ENCODE results near the gene TRPM3. TPM values are rescaled to one million over a fixed set of nuclear protein-coding genes. Genes with fewer than 3 reads are reported as not detected.

TRPM3 gene
- total RNA-seq, 1 donor, result 0.72 TPM

DNA sequence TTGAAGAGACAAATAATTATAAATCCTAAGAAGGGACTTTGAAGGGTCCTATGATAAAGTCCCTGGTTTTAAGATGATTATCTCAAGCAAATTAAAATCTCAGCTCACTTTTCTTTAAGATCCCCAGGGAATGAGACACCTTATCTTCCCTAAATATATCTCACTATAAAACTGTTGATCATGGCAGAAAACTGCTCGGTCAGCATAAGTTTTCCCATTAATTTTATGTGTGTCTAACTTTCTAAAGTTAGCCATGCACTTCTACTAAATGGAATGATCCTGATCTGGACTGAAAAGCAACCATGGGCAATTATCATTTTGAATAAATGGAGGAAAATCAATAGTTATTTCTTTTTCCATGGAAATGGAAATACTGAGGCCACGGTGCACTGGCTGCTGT lies 314.5 kb downstream of the TRPM3 start:
- H3K4me1 ChIP-seq (ENCODE audit: insufficient read depth, low read length), result peaks cover 3% of the 10 kb centered on the region
- DNase-seq (ENCODE audit: insufficient read length, low spot score, missing footprints), result no peak

DNA sequence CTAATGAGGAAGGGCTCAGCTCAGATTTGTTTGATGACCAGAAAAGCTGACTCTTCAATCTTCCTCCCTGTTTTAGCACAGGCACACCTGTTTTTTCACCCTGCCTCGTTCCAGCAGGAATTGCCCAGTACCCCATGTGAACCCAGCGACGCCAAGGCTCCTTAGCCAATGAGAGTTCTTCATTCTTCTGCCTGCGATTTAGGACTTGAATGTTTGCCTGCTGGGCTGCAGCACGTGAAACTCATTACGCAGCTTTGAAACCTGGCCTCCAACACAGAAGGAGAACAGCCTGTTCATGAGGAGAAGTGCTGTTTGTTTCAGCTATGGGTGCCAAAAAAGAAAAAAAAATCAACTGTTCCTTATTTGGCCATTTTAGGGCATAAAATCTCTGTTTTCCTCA lies 315.5 kb downstream of the TRPM3 start:
- Histone ChIP-seq H3K27me3 (ENCODE audit: insufficient read depth, low read length) (peaks cover 8% of the 10 kb centered on the region), H3K4me3 (ENCODE audit: insufficient read depth, low read length) (no peak overlapping the region), H3K79me2 (ENCODE audit: insufficient read depth, low read length) (no peaks in the 10 kb centered on the region), H3K4me2 (ENCODE audit: insufficient read depth, low read length) (no peak overlapping the region), H3K4me1 (ENCODE audit: insufficient read depth, low read length) (peaks cover 7% of the 10 kb centered on the region), H4K20me1 (ENCODE audit: insufficient read depth, low read length) (no peaks in the 10 kb centered on the region), H3K27ac (ENCODE audit: low read depth, low read length) (no peak overlapping the region), H3K36me3 (ENCODE audit: insufficient read depth, low read length) (no peaks in the 10 kb centered on the region), H2AFZ (ENCODE audit: low read length) (no peak overlapping the region), H3K9me3 (ENCODE audit: low read depth, low read length) (no peaks in the 10 kb centered on the region)
- no peak for DNase-seq (ENCODE audit: insufficient read length, low spot score, missing footprints)
- TF ChIP-seq, protein P1, sequence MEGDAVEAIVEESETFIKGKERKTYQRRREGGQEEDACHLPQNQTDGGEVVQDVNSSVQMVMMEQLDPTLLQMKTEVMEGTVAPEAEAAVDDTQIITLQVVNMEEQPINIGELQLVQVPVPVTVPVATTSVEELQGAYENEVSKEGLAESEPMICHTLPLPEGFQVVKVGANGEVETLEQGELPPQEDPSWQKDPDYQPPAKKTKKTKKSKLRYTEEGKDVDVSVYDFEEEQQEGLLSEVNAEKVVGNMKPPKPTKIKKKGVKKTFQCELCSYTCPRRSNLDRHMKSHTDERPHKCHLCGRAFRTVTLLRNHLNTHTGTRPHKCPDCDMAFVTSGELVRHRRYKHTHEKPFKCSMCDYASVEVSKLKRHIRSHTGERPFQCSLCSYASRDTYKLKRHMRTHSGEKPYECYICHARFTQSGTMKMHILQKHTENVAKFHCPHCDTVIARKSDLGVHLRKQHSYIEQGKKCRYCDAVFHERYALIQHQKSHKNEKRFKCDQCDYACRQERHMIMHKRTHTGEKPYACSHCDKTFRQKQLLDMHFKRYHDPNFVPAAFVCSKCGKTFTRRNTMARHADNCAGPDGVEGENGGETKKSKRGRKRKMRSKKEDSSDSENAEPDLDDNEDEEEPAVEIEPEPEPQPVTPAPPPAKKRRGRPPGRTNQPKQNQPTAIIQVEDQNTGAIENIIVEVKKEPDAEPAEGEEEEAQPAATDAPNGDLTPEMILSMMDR (IDR thresholded peaks at IDR 0.05; ENCODE audit: extremely low read depth, low read depth, low read length), result no peak

More for the DNA sequence above, 314.5 kb downstream of the TRPM3 start:
- H3K9me3 ChIP-seq (ENCODE audit: low read depth, low read length), result no peaks in the 10 kb centered on the region
- peaks cover 8% of the 10 kb centered on the region for H3K27me3 ChIP-seq (ENCODE audit: insufficient read depth, low read length)
- no peak overlapping the region for H3K4me2 ChIP-seq (ENCODE audit: insufficient read depth, low read length)
- H3K79me2 ChIP-seq (ENCODE audit: insufficient read depth, low read length), result no peaks in the 10 kb centered on the region
- no peak overlapping the region for H2AFZ ChIP-seq (ENCODE audit: low read length)
- no peaks in the 10 kb centered on the region for H4K20me1 ChIP-seq (ENCODE audit: insufficient read depth, low read length)
- H3K27ac ChIP-seq (ENCODE audit: low read depth, low read length), result no peak overlapping the region
- H3K36me3 ChIP-seq (ENCODE audit: insufficient read depth, low read length), result no peaks in the 10 kb centered on the region
- TF ChIP-seq, protein P1 (IDR thresholded peaks at IDR 0.05; ENCODE audit: extremely low read depth, low read depth, low read length), result no peak
- H3K4me3 ChIP-seq (ENCODE audit: insufficient read depth, low read length), result no peak overlapping the region

DNA sequence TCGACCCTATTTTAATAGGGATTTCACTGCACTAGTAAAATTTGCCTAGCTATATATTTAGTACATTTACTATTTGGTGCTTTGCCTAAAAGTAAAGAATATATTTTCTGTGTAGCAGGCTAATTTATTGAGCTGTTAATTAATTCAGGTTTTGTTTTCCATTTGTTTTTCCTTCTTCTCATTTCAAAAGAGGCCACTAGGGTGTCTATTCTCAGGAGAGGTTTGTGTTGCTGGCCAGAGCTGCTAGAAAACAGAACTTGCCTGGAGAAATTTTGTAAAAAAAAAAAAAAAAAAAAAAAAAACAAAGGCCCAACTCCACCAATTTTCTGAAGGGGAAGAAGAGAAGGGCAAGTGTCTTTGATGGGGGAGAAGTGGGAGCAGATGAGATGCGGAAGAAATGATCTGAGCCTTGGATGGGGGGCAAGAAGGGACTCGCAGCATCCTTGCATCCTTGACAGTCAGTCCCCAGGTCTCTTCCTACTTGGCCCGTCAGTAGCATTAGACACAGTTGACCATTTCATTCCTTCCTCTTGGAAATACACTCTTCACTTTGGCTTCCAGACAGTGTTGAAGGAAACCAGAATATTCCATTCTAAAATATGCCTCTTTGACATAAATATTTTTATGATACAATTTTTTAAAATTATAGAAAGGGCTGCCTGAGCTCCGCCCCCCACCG lies 318.5 kb downstream of the TRPM3 start:
- H3K4me1 ChIP-seq (ENCODE audit: insufficient read depth, low read length), result peaks cover 7% of the 10 kb centered on the region
- no peak overlapping the region for H3K4me2 ChIP-seq (ENCODE audit: insufficient read depth, low read length)
- H2AFZ ChIP-seq (ENCODE audit: low read length), result no peak overlapping the region
- no peak overlapping the region for H3K27ac ChIP-seq (ENCODE audit: low read depth, low read length)
- peaks cover 12% of the 10 kb centered on the region for H3K27me3 ChIP-seq (ENCODE audit: insufficient read depth, low read length)
- TF ChIP-seq, protein P1 (IDR thresholded peaks at IDR 0.05; ENCODE audit: extremely low read depth, low read depth, low read length), result no peak
- DNase-seq (ENCODE audit: insufficient read length, low spot score, missing footprints), result no peak
- no peaks in the 10 kb centered on the region for H4K20me1 ChIP-seq (ENCODE audit: insufficient read depth, low read length)
- no peak overlapping the region for H3K4me3 ChIP-seq (ENCODE audit: insufficient read depth, low read length)
- H3K79me2 ChIP-seq (ENCODE audit: insufficient read depth, low read length), result no peaks in the 10 kb centered on the region
- no peaks in the 10 kb centered on the region for H3K36me3 ChIP-seq (ENCODE audit: insufficient read depth, low read length)
- no peaks in the 10 kb centered on the region for H3K9me3 ChIP-seq (ENCODE audit: low read depth, low read length)

DNA sequence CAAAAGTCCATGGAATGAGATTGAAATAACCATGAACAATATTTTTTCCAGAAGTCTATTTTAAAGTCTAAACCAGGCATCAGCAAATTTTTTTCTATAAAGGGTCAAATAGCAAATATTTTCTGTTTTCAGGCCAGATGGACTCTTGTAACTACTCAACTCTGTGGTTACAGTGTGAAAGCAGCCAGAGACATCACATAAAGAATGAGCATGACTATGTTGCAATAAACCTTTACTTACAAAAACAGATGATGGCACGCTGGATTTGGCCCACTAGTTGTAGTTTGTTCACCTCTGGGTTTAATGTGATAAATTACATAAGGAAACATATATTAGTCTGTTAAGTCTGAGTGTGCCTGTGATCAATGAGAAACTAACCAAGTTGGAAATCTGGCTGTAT lies 319.2 kb downstream of the TRPM3 start:
- peaks cover 12% of the 10 kb centered on the region for H3K27me3 ChIP-seq (ENCODE audit: insufficient read depth, low read length)
- H3K9me3 ChIP-seq (ENCODE audit: low read depth, low read length), result no peaks in the 10 kb centered on the region
- H3K4me1 ChIP-seq (ENCODE audit: insufficient read depth, low read length), result peaks cover 7% of the 10 kb centered on the region
- H2AFZ ChIP-seq (ENCODE audit: low read length), result no peak overlapping the region
- H4K20me1 ChIP-seq (ENCODE audit: insufficient read depth, low read length), result no peaks in the 10 kb centered on the region
- H3K4me3 ChIP-seq (ENCODE audit: insufficient read depth, low read length), result no peak overlapping the region
- no peaks in the 10 kb centered on the region for H3K36me3 ChIP-seq (ENCODE audit: insufficient read depth, low read length)
- no peak overlapping the region for H3K27ac ChIP-seq (ENCODE audit: low read depth, low read length)
- TF ChIP-seq, protein P1 (IDR thresholded peaks at IDR 0.05; ENCODE audit: extremely low read depth, low read depth, low read length), result no peak
- no peak overlapping the region for H3K4me2 ChIP-seq (ENCODE audit: insufficient read depth, low read length)
- no peaks in the 10 kb centered on the region for H3K79me2 ChIP-seq (ENCODE audit: insufficient read depth, low read length)
- no peak for DNase-seq (ENCODE audit: insufficient read length, low spot score, missing footprints)
